Measurements from ENCODE around the gene DDX54.
"Not testable (repeated sequence)": the region's sequence is repeated elsewhere in the genome, so short reads cannot be mapped to it uniquely, and the experiment has no call there.

The DDX54 gene

GRCh38 chr12:113214895-113215400 is 29.7 kb upstream of the DDX54 start:
- DNase-seq = no peak

GRCh38 chr12:113211160-113211559 is 25.9 kb upstream of the DDX54 start:
- no peak for DNase-seq

GRCh38 chr12:113208041-113208934 is 23.0 kb upstream of the DDX54 start:
- peak; percentile 41 for DNase-seq

GRCh38 chr12:113207613-113208040 is 22.3 kb upstream of the DDX54 start:
- DNase-seq = no peak

GRCh38 chr12:113206802-113207201 is 21.5 kb upstream of the DDX54 start:
- DNase-seq = not testable (repeated sequence)

- DNase-seq = no peak
Observed at GRCh38 chr12:113204804-113205203, 19.5 kb upstream of the DDX54 start.

GRCh38 chr12:113203852-113204760 is 18.8 kb upstream of the DDX54 start:
- DNase-seq = no peak

- DNase-seq = no peak
Observed at GRCh38 chr12:113202300-113203075, 17.2 kb upstream of the DDX54 start.

GRCh38 chr12:113201187-113202177 is 16.2 kb upstream of the DDX54 start:
- DNase-seq = no peak

- no peak for DNase-seq
Observed at GRCh38 chr12:113200021-113200797, 14.9 kb upstream of the DDX54 start.

- no peak for DNase-seq
Observed at GRCh38 chr12:113198296-113198695, 13.0 kb upstream of the DDX54 start.

GRCh38 chr12:113197518-113198077 is 12.3 kb upstream of the DDX54 start:
- no peak for DNase-seq

GRCh38 chr12:113196990-113197389 is 11.7 kb upstream of the DDX54 start:
- peak; percentile 63 for DNase-seq

GRCh38 chr12:113196582-113196981 is 11.3 kb upstream of the DDX54 start:
- no peak for DNase-seq

GRCh38 chr12:113195598-113195997 is 10.3 kb upstream of the DDX54 start:
- DNase-seq = no peak

- no peak for DNase-seq
Observed at GRCh38 chr12:113194971-113195391, 9.7 kb upstream of the DDX54 start.

- DNase-seq = no peak
Observed at GRCh38 chr12:113191227-113191626, 5.9 kb upstream of the DDX54 start.

GRCh38 chr12:113190761-113191160 is 5.5 kb upstream of the DDX54 start:
- DNase-seq = no peak

GRCh38 chr12:113189361-113189760 is 4.1 kb upstream of the DDX54 start:
- no peak for DNase-seq

- DNase-seq = no peak
Observed at GRCh38 chr12:113186666-113187325, 1.5 kb upstream of the DDX54 start.

All from stimulated activated CD4-positive, alpha-beta T cell treated with anti-CD3 and anti-CD28 coated beads, Interleukin-4, amount 100 ng/mL, for 24 hours (primary cell).